ENCODE measurements around the gene ORAI2. TPM values are rescaled to one million over a fixed set of nuclear protein-coding genes. Genes with fewer than 3 reads are reported as not detected.

The ORAI2 gene
- total RNA-seq, 1 donor from 2014 or later: 39.3 TPM

- no peaks in the 10 kb centered on the region for H3K9me3 Mint-ChIP-seq (ENCODE audit: unreplicated experiment)
- H3K36me3 Mint-ChIP-seq (ENCODE audit: low read depth, unreplicated experiment): peaks cover 40% of the 10 kb centered on the region
- H3K27me3 Mint-ChIP-seq (ENCODE audit: unreplicated experiment): peaks cover 8% of the 10 kb centered on the region
- H3K4me1 Mint-ChIP-seq (ENCODE audit: unreplicated experiment): peaks cover 14% of the 10 kb centered on the region
- no peak for DNase-seq (ENCODE audit: low spot score)
- H3K27ac Mint-ChIP-seq (ENCODE audit: unreplicated experiment): no peak overlapping the region
- TF ChIP-seq CTCF (IDR thresholded peaks at IDR 0.05; ENCODE audit: unreplicated experiment): no peak
- H3K4me3 Mint-ChIP-seq (ENCODE audit: unreplicated experiment): peak overlapping the region; percentile 28
Measured at GRCh38 chr7:102417105-102417504, 16.3 kb upstream of the ORAI2 start.

GRCh38 chr7:102418592-102418991, 14.8 kb upstream of the ORAI2 start:
- no peak overlapping the region for H3K4me3 Mint-ChIP-seq (ENCODE audit: unreplicated experiment)
- TF ChIP-seq CTCF (IDR thresholded peaks at IDR 0.05; ENCODE audit: unreplicated experiment): no peak
- DNase-seq (ENCODE audit: low spot score): no peak
- H3K9me3 Mint-ChIP-seq (ENCODE audit: unreplicated experiment): no peaks in the 10 kb centered on the region
- H3K27ac Mint-ChIP-seq (ENCODE audit: unreplicated experiment): peak overlapping the region; percentile 22
- peaks cover 14% of the 10 kb centered on the region for H3K4me1 Mint-ChIP-seq (ENCODE audit: unreplicated experiment)
- H3K27me3 Mint-ChIP-seq (ENCODE audit: unreplicated experiment): peaks cover 8% of the 10 kb centered on the region
- peaks cover 40% of the 10 kb centered on the region for H3K36me3 Mint-ChIP-seq (ENCODE audit: low read depth, unreplicated experiment)

DNA sequence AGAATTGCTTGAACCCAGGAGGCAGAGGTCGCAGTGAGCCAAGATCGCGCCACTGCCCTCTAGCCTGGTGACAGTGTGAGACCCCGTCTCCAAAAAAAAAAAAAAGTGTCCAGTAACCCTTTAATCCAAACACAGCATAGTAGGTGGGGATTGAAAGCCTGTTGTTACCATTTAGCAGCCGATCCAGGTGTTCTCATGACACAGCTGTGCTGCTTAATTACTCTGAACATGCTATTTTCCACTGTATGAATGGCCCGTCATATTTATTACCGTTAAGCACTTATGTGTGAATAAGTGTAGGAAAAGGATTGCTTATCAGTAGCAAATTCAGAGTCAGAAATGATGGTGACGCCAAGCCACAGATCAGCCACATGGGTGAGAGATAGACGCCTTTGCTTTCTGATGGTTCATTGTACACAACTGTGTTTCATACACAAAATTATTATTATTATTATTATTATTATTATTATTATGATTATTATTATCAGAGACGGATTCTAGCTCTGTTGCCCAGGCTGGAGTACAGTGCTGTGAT, 11.6 kb upstream of the ORAI2 start:
- Mint-ChIP-seq H3K4me1 (ENCODE audit: unreplicated experiment) (peaks cover 6% of the 10 kb centered on the region), H3K36me3 (ENCODE audit: low read depth, unreplicated experiment) (peaks cover 37% of the 10 kb centered on the region), H3K27ac (ENCODE audit: unreplicated experiment) (no peak overlapping the region), H3K27me3 (ENCODE audit: unreplicated experiment) (peaks cover 8% of the 10 kb centered on the region), H3K4me3 (ENCODE audit: unreplicated experiment) (no peak overlapping the region), H3K9me3 (ENCODE audit: unreplicated experiment) (no peaks in the 10 kb centered on the region)
- DNase-seq (ENCODE audit: low spot score): no peak
- no peak for TF ChIP-seq CTCF (IDR thresholded peaks at IDR 0.05; ENCODE audit: unreplicated experiment)

DNA sequence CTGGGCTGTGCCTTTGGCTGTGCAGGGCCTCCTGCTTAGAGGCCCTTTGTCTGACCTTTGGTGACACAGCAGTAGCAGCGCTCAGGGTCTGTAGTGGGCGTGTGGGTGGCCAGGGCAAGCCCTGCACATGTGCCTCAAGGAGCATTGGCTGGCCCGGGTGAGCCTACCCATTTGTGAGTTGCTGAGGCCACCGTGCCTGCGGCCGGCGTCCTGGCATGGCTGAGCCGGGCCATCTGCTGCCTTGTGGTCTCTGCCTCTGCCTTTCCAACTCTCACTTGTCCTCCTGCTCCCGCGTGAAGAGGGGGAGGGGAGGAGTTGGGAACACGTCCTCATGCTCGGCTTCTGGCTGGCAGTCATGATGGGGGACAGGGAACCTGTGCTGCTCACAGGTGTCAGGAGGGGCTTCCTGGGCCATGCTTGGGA, 9.2 kb upstream of the ORAI2 start:
- peaks cover 6% of the 10 kb centered on the region for H3K4me1 Mint-ChIP-seq (ENCODE audit: unreplicated experiment)
- DNase-seq (ENCODE audit: low spot score): no peak
- H3K27me3 Mint-ChIP-seq (ENCODE audit: unreplicated experiment): peaks cover 9% of the 10 kb centered on the region
- H3K4me3 Mint-ChIP-seq (ENCODE audit: unreplicated experiment): no peak overlapping the region
- H3K36me3 Mint-ChIP-seq (ENCODE audit: low read depth, unreplicated experiment): peaks cover 31% of the 10 kb centered on the region
- H3K27ac Mint-ChIP-seq (ENCODE audit: unreplicated experiment): no peak overlapping the region
- H3K9me3 Mint-ChIP-seq (ENCODE audit: unreplicated experiment): no peaks in the 10 kb centered on the region
- no peak for TF ChIP-seq CTCF (IDR thresholded peaks at IDR 0.05; ENCODE audit: unreplicated experiment)

- Mint-ChIP-seq H3K4me3 (ENCODE audit: unreplicated experiment) (peak overlapping the region; percentile 80), H3K27ac (ENCODE audit: unreplicated experiment) (peak overlapping the region; percentile 11), H3K9me3 (ENCODE audit: unreplicated experiment) (no peaks in the 10 kb centered on the region), H3K27me3 (ENCODE audit: unreplicated experiment) (peaks cover 14% of the 10 kb centered on the region), H3K4me1 (ENCODE audit: unreplicated experiment) (peaks cover 9% of the 10 kb centered on the region), H3K36me3 (ENCODE audit: low read depth, unreplicated experiment) (peaks cover 31% of the 10 kb centered on the region)
- no peak for DNase-seq (ENCODE audit: low spot score)
- TF ChIP-seq CTCF (IDR thresholded peaks at IDR 0.05; ENCODE audit: unreplicated experiment): no peak
Measured at GRCh38 chr7:102424787-102425218, 8.6 kb upstream of the ORAI2 start.

Data from endothelial cell (in vitro differentiated cells).